ENCODE measurements around the gene SLAIN2.
A peak's percentile ranks its signal among the peaks of the same experiment; 100 is the strongest.
"Not testable (repeated sequence)": the region's sequence is repeated elsewhere in the genome, so short reads cannot be mapped to it uniquely, and the experiment has no call there.

The SLAIN2 gene

DNA sequence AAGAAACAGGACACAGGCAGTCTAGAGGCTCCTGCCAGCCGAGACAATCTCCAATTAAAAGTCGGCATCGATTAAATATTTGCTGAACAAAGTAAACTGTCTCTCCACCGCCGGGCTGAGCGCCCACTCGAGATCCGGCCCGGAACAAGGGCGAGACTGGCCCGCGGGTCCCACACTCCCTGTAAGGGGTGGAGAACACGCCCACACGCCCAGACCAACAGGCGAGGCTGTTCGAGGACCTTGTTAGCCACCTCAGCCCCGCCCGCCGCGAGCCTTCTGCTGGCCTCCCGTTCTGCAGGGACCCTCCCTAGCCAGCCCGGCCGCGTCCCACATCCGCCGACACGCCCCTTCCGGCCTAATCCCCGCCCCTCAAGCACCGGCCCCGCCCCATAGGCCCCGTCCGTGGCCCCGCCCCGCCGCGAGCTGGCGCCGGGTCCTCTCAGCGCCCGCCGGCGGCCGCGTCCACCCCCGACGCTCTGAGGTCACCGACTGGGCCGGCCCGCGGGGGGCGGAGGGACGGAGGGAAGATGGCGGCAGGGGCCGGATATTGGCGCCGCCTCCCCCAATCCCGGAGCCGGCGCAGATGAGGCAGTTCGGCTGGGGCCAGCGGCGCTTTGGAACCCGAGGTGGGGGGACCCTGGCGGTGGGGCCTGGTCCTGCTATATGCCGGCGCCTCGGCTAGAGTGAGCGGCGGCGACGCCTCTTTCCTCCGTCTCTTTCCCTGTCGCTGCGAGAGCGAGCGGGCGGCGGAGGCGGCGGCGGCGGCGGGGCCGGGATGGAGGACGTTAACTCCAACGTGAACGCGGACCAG, at the start of gene SLAIN2:
Gene SLAIN2 (plus strand): TSS at position 565 of the 811 bp plus-strand sequence. CDS start 211 bp downstream, at position 776.
- DNase-seq (ENCODE audit: low spot score in 2 of 2) = peak; percentile 99 to 100
- peak; percentile 90 for ATAC-seq
- Mint-ChIP-seq H3K4me1 (peaks cover 55% of the 10 kb centered on the region), H3K36me3 (peaks cover 14% of the 10 kb centered on the region), H3K27ac (peak within 1 kb of the TSS; percentile 99), H3K4me3 (peak within 1 kb of the TSS; percentile 95), H3K9me3 (no peaks in the 10 kb centered on the region)

DNA sequence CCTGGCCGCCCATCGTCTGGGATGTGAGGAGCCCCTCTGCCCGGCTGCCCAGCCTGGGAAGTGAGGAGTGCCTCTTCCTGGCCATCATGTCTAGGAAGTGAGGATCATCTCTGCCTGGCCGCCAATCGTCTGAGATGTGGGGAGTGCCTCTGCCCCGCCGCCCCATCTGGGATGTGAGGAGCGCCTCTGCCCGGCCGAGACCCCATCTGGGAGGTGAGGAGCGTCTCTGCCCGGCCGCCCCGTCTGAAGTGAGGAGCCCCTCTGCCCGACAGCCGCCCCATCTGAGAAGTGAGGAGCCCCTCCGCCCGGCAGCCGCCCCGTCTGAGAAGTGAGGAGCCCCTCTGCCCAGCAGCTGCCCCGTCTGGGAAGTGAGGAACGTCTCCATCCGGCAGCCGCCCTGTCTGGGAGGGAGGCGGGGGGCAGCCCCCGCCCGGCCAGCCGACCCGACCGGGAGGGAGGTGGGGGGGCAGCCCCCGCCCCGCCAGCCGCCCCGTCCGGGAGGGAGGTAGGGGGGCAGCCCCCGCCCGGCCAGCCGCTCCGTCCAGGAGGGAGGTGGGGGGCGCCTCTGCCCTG, 49.0 kb upstream of the SLAIN2 start:
- H3K36me3 Mint-ChIP-seq; ATAC-seq; H3K4me3 Mint-ChIP-seq; H3K9me3 Mint-ChIP-seq; H3K27ac Mint-ChIP-seq; H3K4me1 Mint-ChIP-seq; DNase-seq (ENCODE audit: low spot score in 2 of 2): not testable (repeated sequence)

DNA sequence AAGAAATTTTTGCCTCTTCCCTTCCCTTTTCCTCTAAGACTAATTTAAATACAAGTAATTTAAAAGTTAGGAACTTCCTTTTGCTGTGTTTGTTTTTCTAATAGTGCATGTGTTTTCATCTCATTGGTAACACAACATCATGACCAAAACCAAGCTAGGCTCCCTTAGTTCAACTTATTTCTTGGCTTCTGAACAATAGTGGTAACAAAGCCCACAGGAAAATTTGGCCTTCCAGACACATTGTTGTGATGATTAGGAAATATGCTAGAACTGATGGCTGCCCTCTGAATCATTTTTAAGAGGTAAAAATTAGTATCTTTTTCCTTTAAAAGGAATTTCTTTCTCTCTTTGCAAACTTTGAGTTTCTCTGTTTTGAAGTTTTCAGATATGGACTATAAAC, 46.2 kb upstream of the SLAIN2 start:
- DNase-seq (ENCODE audit: low spot score in 2 of 2) = no peak
- H3K4me1 Mint-ChIP-seq = peaks cover 6% of the 10 kb centered on the region

DNA sequence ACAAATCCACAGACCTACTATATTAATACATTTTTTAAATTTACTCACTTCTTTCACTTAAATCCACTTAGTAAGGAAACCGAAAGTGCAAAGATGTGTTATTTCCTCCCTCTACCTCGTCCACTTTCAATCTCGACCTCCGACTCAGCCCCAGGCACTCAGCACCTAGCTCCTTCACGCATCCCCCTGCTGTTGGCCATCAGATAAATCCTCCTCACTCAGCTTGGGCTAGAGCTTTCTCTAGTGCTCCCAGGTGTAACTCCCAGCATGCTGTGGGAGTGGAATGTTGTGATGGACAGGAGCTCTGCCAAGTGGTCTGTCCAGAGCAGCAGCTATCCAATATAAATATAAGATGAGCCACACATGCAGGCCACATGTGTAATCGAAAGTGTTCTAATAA, 45.0 kb upstream of the SLAIN2 start:
- no peak overlapping the region for H3K27ac Mint-ChIP-seq
- no peak for ATAC-seq
- no peak overlapping the region for H3K4me3 Mint-ChIP-seq
- H3K9me3 Mint-ChIP-seq = no peaks in the 10 kb centered on the region
- DNase-seq (ENCODE audit: low spot score in 2 of 2) = no peak
- no peaks in the 10 kb centered on the region for H3K36me3 Mint-ChIP-seq
- peaks cover 6% of the 10 kb centered on the region for H3K4me1 Mint-ChIP-seq

More for the DNA sequence above, 46.2 kb upstream of the SLAIN2 start:
- ATAC-seq = no peak
- H3K4me3 Mint-ChIP-seq = no peak overlapping the region
- H3K27ac Mint-ChIP-seq = no peak overlapping the region
- H3K36me3 Mint-ChIP-seq = no peaks in the 10 kb centered on the region
- no peaks in the 10 kb centered on the region for H3K9me3 Mint-ChIP-seq

DNA sequence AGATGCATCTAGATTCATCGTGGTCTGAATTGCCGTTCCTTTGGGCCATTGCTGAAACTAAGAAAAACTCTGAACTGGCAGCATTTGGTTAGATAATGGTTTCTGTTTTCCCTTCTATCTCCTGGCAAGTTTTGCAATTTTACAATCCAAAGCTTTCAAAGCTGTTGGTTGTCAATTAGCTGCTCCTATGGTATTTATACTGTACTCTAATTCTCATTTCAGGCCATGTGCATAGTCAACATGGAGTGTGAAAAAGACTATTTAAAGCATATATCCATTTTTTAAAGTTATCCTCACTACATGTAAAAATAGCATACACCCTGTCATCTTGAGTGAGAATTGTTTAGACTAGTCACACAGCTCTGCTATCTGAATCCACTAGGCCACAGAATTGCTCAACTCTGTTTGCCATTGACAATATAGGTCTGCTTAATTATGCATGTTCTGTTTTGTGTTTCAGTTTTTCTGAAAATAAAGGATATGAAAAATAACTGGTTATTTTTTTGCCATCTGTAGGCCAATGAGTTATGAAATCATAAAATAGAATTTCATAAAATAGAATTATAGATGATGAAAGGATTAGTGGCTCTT, 44.0 kb upstream of the SLAIN2 start:
- no peaks in the 10 kb centered on the region for H3K36me3 Mint-ChIP-seq
- H3K4me1 Mint-ChIP-seq = peaks cover 6% of the 10 kb centered on the region
- H3K27ac Mint-ChIP-seq = no peak overlapping the region
- H3K9me3 Mint-ChIP-seq = no peaks in the 10 kb centered on the region
- ATAC-seq (no peak), DNase-seq (ENCODE audit: low spot score in 2 of 2) (no peak)
- no peak overlapping the region for H3K4me3 Mint-ChIP-seq

DNA sequence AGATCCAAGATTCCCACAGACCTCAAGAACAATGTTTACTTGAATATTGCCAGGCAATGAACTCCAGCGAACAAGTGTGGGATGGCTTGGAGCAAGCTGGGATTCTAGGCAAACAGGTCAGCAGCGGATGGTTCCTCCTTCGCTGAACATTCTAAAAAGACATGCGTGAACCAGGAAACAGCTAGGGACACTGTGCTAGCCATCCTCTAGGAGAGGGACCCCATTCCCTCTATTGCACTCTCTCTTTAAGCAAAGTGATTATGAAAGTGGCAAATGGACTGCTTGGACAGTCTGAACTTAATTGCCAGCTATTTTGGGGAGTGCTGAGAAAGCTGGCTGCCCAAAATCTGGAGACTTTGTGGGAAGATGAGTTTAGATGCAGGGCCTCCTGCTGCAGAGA, 41.8 kb upstream of the SLAIN2 start:
- Mint-ChIP-seq H3K27ac (no peak overlapping the region), H3K4me3 (no peak overlapping the region), H3K9me3 (no peaks in the 10 kb centered on the region), H3K4me1 (peaks cover 6% of the 10 kb centered on the region), H3K36me3 (no peaks in the 10 kb centered on the region)
- ATAC-seq (no peak), DNase-seq (ENCODE audit: low spot score in 2 of 2) (no peak)

DNA sequence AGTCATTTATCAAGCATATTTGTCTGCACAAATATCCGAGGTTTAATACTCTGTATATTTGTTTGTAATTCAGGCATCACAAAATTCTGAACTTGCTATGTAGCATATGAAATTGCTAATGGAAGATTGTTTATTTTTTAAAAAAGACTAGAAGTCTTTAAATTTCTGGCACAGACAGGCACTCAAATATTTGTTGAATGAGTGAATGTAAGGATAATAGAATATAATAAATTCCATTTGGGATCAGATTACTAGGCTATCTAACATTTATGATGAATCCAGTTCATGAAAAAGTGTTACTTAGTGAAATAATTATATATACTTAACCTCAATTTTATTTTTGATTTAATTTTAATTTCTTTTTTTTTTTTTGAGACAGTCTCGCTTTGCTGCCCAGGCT, 41.3 kb upstream of the SLAIN2 start:
- Mint-ChIP-seq H3K9me3 (no peaks in the 10 kb centered on the region), H3K4me1 (peaks cover 6% of the 10 kb centered on the region), H3K4me3 (no peak overlapping the region), H3K36me3 (no peaks in the 10 kb centered on the region), H3K27ac (no peak overlapping the region)
- ATAC-seq (no peak), DNase-seq (ENCODE audit: low spot score in 2 of 2) (no peak)

DNA sequence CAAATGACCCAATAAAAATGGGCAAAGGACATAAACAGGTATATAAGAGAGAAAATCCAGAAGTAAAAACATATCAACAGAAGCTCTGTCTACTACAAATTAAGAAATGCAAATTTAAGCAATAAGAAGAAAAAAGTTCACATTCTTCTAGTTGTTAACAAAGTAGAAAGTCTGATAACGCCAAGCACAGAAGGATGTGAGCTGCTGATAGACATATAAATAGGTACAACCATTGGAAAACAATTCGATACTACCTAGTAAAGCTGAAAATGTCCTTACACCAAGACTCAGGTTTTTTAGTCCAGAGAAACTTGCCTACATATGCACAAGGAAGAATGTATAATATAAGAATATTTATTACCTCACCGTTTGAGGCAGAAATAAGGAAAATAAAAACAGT, 35.8 kb upstream of the SLAIN2 start:
- Mint-ChIP-seq H3K27ac (no peak overlapping the region), H3K4me1 (no peaks in the 10 kb centered on the region), H3K36me3 (no peaks in the 10 kb centered on the region), H3K9me3 (no peaks in the 10 kb centered on the region), H3K4me3 (no peak overlapping the region)
- DNase-seq (ENCODE audit: low spot score in 2 of 2) = no peak
- ATAC-seq = no peak

DNA sequence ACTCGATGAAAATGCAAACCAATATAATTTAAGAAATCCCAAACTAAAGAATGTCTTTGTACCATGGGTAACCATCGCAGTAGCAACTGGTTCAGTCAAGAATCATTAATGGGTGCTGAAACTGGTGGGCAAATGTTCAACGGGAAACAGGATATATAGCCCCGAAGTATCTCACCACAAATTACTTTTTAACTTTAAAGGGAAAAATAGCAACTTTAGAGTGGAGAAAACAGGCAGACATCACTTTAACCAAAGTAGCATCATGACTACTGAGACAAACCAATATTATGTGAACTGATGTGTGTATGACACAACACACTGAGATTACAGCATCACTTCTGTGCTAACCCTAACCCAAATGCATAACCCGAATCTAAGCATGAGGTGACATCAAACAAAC, 33.8 kb upstream of the SLAIN2 start:
- Mint-ChIP-seq H3K27ac (no peak overlapping the region), H3K4me3 (no peak overlapping the region), H3K9me3 (no peaks in the 10 kb centered on the region), H3K4me1 (no peaks in the 10 kb centered on the region), H3K36me3 (no peaks in the 10 kb centered on the region)
- ATAC-seq = no peak
- DNase-seq (ENCODE audit: low spot score in 2 of 2) = no peak

DNA sequence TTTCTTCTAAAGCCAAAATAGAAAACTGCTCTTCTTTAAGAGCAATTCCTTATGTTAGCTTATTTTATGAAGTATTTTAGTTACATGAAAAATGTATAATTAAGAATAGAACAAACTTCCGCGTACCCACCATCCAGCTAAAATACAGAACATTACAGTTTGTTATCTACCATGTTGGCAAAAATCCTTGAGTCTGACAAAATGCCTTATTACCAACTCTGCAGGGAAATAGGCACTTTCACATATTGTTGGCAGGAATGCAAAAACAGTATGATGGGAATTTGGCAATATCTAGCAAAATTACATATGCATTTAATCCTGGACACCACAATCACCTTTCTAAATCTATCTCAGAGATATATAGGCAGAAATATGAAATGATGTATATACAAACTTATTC, 32.4 kb upstream of the SLAIN2 start:
- Mint-ChIP-seq H3K36me3 (no peaks in the 10 kb centered on the region), H3K27ac (no peak overlapping the region), H3K4me1 (no peaks in the 10 kb centered on the region), H3K9me3 (no peaks in the 10 kb centered on the region), H3K4me3 (no peak overlapping the region)
- DNase-seq (ENCODE audit: low spot score in 2 of 2) (no peak), ATAC-seq (no peak)

DNA sequence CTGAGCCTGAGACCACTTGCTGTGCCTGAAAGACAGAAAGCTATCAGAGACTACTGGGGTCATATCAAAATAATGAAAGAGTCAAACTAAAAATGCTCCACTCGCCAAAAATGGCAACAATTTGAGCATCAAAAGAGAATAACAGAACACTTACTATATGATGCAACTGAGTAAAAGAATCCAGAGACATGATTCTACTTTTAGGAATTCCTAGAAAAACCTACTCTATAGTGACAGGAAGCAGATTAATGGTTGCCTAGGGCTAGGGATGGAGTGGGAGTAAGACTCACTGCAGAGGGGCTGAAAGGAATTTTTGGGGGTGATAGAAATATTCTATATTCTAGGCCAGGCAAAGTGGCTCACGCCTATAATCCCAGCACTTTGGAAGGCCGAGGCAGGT, 29.4 kb upstream of the SLAIN2 start:
- ATAC-seq = no peak
- Mint-ChIP-seq H3K27ac (no peak overlapping the region), H3K36me3 (no peaks in the 10 kb centered on the region), H3K9me3 (no peaks in the 10 kb centered on the region), H3K4me1 (peaks cover 5% of the 10 kb centered on the region), H3K4me3 (no peak overlapping the region)
- DNase-seq (ENCODE audit: low spot score in 2 of 2) = no peak

DNA sequence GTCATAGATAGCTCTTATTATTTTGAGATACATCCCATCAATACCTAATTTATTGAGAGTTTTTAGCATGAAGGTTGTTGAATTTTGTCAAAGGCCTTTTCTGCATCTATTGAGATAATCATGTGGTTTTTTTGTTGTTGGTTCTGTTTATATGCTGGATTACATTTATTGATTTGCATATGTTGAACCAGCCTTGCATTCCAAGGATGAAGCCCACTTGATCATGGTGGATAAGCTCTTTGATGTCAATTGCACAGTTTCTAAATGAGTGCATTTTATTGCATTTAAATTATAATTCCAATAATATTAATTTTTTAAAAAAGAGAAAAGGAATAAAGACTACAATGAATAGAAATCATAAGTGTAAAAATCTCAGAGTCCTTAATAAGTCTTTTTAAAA, 26.6 kb upstream of the SLAIN2 start:
- ATAC-seq, H3K9me3 Mint-ChIP-seq: not testable (repeated sequence)

DNA sequence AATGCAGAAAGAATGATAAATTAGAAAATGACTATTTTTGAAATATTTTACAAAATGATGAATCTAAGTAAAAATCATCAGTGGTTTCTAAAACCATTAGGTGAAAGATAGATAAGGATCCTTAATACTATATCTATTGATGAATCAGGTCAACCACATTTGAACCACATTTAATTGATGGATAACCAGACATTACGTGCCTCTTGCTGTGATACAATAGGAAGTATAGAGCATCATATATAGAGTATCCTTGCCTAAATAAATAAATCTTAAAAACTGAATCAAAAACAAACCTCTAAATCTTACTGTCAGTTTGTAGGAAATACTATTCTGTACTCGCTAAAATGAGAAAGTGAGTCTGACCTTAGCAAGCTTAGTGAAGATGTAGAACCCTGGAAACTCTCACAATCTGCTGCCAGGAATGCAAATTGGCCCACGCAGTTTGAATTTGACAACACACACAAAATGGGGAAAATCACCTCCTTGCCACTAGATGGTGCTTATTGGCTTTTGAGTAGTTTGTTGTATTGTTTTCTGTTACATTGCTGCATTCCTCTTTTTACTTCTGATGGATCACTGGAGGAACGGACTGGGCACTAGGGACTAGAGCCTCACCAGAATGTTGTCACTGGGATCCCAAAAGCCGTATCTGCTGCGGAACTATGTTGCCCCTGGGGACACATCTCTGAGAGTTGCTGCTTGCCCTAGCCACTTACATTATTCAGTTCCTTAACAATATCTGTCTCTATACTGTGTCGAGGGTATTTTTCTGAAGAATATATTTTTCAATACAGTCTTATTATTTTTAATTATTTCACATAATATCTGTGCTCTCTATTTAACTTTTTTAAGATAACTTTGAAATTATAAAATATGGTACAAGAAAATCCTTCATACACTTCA, 25.4 kb upstream of the SLAIN2 start:
- no peaks in the 10 kb centered on the region for H3K9me3 Mint-ChIP-seq
- H3K36me3 Mint-ChIP-seq = no peaks in the 10 kb centered on the region
- ATAC-seq = peak; percentile 69
- no peak overlapping the region for H3K27ac Mint-ChIP-seq
- H3K4me1 Mint-ChIP-seq = peaks cover 5% of the 10 kb centered on the region
- no peak for DNase-seq (ENCODE audit: low spot score in 2 of 2)
- H3K4me3 Mint-ChIP-seq = no peak overlapping the region

More for the DNA sequence above, 26.6 kb upstream of the SLAIN2 start:
- H3K4me1 Mint-ChIP-seq; H3K36me3 Mint-ChIP-seq; H3K27ac Mint-ChIP-seq; H3K4me3 Mint-ChIP-seq; DNase-seq (ENCODE audit: low spot score in 2 of 2): not testable (repeated sequence)

DNA sequence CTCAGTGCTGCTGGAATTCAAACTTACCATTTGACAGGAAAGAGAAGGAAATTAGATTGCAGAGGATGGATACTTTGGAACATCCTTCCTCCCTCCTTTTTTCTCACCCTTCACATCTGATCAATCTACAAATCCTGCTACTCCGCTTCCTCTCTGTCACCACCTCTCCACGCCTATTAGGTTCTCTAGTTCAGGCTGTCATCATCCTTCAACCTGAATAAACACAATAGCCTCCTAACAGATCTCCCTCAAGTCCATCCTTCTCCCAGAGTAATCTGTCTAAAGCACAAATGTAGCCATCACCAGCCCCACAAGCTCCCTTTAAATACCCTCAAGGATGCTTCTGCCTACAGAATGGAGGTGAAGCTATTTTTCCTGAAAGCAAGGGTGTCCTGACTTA, 20.0 kb upstream of the SLAIN2 start:
- no peak overlapping the region for H3K4me3 Mint-ChIP-seq
- DNase-seq (ENCODE audit: low spot score in 2 of 2) (no peak), ATAC-seq (no peak)
- H3K36me3 Mint-ChIP-seq = no peaks in the 10 kb centered on the region
- H3K9me3 Mint-ChIP-seq = no peaks in the 10 kb centered on the region
- no peak overlapping the region for H3K27ac Mint-ChIP-seq
- peaks cover under 1% of the 10 kb centered on the region for H3K4me1 Mint-ChIP-seq

DNA sequence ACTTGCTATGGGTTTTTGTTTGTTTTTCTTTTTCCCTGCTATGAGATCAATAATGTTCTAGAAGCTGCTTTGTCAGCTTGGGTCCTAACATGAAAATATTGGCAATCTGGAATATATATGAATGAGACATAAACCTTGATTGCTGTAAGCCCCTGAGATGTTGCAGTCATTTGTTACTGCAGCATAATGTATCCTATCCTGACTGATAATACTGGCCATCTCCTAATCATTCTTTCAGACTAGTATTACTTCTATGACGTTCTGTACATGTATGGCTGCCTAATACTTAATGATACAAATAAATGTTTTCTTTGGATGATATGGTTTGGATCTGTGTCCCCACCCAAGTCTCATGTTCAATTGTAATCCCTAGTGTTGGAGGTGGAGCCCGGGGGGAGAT, 19.3 kb upstream of the SLAIN2 start:
- ATAC-seq (no peak), DNase-seq (ENCODE audit: low spot score in 2 of 2) (no peak)
- Mint-ChIP-seq H3K9me3 (no peaks in the 10 kb centered on the region), H3K27ac (no peak overlapping the region), H3K4me1 (no peaks in the 10 kb centered on the region), H3K4me3 (no peak overlapping the region), H3K36me3 (no peaks in the 10 kb centered on the region)
